HG03460 (cell line): ENCODE measurements around the gene COA8.

Experiments
- ATAC-seq: cut with Tn5 transposase; IDR thresholded peaks from one replicate; pipeline ENCODE4 v1.9.1; 2021; ENCODE audit not compliant: unreplicated experiment

Gene COA8

DNA sequence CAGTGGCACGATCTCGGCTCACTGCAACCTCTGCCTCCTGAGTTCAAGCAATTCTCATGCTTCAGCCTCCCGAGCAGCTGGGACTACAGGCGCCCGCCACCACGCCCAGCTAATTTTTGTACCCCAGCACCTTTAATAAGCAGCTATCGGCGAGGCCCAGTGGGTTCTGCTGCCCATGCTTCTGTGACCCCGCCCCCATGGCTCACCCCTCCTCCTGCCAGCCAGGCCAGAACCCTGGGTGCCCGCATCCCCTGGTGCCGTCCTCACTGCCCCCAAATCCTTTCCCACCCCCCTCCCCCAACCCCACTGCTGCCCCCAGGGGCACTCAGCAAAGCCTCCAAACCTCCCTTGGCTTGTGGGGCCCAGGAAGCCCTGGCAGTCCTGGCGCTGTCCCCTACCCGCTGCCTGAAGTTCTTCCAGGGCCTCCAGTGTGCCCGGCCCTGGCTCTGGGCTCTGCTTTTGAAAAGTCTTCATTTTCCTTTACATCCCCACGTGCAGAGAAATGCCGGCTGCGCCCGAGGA, 14.8 kb upstream of the COA8 start:
- ATAC-seq = no peak

DNA sequence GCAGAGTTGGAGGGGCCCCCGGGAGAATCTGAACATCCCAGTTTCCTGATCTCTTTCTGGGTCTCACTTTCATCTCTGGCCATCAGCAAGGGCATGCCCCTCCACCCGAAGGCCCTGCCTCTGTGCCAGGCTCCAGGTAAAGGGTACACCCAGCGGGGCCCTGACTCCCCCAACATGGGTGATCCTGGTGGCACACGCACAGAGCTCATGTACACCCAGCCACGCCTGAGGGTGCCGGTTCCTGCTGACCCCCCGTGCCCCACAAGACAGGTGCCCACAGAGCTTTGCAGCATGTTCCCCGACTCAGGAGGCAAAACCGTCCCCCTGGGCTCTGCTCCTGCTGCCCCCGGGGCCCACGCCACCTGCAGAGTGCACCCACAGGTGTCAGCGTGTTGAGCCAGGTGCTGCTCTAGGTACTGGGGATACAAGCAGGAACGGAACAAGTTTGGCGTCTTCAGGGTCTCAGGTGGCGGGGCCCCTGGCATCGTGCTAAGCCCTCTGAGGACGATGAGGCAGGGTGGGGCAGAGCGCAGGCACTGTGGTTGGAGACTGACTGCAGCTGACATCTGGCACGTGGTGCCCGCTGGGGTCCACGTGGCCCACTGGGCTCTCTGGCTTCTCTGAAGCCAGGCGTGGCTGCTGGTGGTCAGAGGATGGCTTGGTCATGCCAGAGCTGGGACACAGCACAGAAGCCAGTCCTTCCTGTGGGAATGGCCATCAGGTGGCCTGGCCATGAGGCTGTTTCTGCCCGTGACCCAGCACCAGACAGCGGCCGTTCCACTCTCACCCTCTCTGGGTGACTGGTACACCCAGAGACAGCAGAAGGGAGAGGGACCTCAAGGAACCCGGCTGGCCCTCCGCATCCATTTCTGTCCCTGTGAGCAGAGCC, 14.1 kb upstream of the COA8 start:
- ATAC-seq = no peak

DNA sequence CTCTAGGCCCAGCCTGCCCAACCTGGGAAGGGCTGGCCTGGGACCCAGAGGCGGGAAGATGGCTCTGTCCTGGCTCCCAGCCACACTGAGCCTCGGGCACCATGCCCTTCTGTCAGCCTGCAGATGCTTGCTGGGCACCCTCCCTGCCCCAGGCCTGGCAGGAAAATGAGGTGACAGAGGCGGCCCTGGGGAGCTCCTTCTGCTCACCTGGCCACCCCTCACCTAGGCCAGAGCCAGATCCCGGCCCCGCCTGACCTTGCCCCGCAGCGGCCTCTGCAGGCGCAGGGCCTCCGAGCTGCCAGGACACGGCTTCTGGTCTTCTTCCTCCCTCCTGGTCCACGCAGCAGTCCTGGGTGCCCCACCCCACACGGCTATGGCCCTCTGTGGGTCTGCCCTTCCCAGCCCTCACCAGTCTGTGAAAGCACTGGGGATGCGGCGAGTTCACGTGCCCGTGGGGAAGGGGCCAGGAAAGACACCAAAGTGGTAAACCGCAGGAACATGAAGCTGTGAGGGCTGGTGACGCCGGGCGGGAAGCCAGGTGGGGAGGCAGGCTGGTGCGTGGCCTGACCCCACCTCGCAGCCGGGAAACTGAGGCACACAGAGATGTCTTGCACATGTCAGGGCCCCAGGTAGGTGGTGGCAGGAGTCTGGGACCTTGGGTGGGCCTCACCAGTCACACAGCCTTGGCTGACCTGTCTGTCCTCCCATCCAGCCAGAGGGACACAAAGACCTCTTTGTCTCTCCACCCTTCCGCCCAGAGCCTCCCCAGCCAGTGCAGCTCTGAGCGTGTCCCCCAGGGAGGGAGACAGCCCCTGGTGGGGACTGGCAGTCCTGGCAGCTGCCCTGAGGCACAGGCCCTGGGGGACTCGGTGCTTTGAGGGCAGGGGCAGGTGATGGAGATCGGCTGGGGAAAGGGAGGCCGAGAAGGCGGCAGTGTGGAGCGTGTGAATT, 13.1 kb upstream of the COA8 start:
- ATAC-seq = no peak

DNA sequence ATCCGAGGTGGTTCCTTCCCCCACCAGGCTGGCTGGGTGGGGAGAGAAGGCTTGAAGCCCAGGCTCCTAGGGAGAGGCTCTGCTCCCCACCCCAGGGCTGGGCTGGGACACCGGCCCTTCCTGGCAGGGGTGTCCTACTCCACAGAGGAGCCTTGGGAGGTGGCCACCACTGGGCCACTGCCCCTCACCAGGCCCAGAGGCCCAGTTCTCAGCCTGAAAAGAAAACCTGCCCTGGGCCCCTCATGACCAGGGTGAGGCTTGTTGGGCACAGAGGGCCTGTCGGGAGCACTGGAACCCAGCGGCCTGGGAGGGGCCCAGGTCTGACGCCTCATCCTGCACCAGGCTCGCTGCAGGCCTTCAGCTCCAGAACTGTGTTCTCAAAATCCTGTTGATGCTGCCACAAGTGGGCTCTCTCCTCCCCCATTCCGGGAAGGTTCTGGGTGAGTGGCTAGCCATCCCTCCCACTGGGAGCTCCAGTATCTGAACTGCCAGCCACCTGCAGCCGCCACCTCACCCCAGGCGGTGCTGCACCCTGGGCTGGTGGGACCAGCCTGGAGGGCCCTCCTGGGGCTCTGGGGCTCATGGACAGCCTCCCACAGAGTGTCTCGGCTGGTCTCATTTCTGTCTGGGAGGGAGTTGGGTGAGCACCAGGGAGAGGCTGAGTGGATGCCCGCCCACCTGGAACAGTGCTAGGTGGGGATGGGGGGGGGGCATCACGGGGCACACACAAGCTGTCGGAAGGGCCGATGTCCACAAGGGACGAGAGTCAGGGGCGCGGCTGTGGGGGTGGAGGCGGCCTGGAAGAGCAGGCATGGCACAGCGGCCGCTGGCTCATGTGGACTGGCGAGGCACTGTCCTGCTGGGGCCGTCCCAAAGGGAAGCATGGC, 12.1 kb upstream of the COA8 start:
- no peak for ATAC-seq

DNA sequence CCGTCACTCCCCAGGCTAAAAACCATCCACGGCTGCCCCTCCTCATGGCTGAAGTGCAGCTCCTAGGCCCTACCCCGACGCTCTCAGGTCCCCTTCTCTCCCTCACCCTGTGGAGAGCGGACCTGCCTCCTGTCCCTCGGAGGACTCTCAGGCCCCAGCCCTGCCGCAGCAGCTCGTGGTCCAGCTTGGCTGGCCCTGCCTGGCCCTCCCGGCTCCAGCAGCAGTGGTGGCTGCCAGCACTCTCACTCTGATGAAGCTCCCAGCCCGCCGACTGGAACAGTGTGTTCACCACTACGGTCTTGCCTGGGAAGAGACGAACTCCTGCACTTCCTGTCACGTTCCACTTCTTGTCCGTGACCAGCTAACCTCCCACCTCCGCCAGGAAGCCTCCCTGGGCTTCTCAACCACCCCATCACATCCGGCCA, 11.4 kb upstream of the COA8 start:
- ATAC-seq = no peak

DNA sequence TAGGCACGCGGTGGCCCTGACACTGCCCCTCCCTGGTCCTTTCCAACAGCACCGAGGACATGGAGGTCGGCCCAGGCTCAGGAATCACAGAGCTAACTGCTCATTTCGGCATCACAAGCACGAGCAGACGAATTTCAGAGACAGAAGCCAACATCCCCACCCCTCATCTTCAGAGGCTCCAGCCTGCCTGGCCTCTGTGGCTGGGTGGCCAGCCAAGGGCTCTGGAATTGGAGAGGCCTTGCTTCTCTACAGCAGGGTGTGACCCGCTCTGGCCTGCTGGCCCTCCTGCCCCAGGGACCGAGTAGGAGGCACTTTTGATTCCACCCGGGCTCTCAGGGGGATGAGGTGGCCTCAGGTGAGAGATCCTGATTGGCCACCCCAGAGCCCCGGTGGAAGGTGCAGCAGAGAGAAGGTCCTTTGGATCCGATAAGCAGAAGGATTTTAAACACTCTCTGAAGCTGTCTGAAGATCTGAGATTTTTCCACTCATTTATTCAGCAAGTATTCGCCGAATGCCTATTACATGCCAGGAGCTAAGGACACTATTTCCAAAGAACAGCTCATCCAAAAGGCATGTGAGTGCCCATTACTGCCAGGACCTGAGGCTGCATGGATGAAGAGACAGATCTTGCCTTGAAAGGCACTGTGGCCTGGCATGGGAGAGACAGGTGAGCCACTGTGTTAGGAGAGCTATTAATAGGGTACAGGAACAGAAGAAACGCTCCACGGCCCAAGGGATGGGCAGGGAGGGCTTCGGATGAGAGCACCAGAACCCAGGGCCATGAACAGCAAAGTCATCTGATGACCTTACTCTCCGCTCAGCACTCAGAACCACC, 10.5 kb upstream of the COA8 start:
- no peak for ATAC-seq

DNA sequence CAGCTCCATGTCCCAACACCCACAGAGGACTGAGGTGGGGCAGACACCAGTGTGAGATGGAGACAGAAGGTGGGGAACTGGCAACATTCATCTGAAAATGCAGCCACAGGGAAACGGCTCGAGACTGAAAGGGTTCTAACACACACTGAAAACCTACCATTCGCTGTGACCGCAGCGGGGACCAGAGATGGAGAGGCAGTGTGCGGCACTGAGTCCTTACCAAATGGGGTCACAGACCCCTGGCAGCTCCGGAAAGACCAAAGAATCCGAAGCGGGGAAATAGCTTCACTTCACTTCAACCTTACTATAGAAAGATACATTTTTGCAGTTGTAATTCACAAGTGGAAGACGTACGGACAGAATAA, 9.9 kb upstream of the COA8 start:
- ATAC-seq = no peak

DNA sequence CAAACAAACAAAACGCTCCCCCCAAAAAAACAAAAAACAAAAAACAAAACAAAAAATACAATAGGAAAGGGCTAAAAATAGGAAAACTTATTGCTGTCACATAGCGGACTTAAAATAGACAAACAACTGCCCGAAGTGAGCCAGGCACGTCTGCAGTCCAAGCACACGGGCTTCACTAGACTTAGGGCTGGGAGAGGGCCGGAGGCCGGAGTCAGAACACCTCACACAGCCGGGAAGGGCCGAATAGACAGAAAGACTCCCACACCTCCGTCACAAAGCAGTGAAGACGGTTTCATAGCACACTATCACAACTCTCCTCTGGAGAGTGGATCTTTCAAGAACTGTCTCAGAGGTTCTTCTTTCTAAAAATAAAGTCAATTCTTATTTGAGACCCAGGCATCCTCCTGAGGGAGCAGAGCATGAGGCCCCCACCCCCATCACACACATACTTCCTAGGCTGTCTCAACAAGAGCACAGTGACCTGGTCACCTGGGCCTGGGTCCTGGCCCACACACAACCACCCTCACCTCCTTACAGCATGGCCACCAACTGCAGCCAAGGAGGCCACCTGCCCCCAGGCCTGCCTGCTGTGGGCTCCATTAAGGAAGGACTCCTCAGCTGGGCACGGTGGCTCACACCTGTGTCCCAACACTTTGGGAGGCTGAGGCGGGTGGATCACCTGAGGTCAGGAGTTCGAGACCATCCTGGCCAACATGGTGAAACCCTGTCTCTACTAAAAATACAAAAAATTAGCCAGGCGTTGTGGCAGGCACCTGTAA, 7.0 kb upstream of the COA8 start:
- no peak for ATAC-seq

DNA sequence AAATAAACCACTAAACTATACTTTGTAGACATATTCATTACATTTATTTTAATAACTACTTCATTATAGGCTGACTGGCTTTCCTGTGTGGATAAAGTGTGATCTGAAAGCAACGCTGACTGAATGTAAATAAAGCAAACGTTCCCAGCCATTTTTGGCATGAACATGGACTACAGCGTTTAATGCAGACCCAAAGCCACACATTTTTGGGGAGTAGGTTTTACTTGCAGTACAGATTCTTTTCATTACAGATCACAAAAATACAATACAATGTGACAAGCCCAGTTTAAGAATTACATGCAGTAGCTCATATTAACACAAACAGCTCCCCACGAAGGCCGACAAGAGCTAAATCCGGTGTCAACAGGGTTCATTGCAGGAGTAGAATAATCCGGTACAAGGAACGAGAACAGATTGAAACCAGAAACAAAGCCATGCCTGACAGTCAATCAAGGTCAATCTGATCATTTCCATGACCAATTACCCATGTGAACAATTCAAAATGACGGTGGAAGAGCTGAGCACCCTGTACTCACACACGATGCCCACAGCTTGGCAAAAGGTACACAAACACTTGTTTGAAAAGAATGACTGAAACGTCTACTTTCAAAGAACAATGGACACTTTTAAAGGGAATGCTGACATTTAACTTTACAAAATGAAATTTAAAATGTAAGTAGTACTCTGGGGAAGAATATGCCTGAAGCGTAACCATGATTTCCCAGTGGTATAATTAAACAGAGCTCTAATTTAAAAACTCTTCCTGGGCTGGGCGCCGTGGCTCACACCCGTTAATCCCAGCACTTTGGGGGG, 5.6 kb upstream of the COA8 start:
- ATAC-seq = no peak

DNA sequence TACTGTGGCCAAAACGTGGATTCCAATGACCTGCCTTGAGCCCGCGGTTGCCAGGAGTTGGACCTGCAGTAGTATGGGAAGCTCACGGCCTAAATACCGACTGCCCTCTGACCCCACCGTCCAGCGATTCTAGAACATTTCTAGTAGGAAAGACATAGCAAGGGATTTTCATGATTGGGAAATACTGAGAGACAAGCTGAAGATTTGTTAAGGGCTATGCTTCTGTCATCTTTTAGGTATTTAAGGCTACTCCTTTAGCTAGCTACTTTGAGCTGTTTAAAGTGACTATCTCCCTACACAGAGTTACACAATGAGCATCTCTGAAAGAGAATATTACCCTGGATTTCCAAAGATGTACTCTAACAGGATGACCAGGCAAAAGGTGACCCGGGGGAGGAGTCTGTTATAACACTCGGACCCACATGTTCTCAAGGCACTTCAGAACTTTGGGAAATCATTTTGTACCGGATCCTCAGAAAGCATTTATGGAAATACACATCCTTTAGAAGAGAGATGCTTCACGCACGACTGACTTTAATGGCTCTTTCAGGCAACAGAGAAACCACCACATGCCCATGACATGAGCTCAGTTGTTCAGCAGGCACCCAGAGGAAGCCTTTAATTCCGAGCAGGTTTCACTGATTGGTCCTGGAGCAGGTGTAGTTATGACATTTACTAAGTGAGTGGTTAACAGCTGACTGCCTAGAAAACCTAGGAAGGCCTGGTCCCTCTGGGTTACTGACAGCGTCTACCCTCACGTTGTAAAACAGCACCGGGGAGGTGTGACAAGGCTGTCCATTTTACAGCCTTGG, 4.5 kb upstream of the COA8 start:
- ATAC-seq = no peak

DNA sequence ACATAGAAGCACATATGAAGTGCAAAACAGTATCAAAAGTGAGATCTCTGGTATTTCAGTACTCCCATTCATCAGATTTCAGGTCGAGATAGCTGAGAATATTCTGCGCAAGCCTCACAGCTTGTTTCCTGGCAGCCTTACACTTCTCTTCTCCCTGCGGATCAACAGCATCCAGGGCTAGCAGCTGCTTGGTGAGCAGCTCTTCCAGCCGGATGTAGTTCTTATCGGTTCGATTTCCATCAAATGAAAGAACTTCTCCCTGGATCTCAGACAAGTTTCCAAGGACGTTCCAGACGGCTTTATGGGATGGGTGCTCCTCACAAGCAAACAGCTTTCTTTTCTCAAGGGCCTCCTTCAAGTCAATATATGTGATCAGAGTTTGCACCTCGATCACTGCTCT, 3.0 kb upstream of the COA8 start:
- ATAC-seq = no peak

DNA sequence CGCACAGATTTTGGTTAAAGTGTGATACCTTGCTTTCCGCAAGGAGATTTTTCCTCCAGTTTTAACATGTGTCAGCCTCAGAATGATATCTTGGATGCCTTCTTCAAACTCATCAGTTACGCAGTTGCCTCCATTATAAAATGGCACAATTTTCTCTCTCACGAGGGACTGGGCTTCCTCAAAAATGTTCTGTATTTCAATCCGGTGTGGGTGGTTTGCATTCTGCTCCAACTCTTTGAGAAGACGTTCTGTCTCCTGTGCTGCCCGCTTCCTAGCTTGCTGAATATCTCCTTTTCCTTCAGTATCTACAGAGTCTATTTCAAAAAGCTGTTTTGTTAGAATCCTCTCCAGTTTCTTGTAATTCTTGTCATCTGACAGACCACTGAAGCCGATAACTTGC, 2.1 kb upstream of the COA8 start:
- no peak for ATAC-seq

DNA sequence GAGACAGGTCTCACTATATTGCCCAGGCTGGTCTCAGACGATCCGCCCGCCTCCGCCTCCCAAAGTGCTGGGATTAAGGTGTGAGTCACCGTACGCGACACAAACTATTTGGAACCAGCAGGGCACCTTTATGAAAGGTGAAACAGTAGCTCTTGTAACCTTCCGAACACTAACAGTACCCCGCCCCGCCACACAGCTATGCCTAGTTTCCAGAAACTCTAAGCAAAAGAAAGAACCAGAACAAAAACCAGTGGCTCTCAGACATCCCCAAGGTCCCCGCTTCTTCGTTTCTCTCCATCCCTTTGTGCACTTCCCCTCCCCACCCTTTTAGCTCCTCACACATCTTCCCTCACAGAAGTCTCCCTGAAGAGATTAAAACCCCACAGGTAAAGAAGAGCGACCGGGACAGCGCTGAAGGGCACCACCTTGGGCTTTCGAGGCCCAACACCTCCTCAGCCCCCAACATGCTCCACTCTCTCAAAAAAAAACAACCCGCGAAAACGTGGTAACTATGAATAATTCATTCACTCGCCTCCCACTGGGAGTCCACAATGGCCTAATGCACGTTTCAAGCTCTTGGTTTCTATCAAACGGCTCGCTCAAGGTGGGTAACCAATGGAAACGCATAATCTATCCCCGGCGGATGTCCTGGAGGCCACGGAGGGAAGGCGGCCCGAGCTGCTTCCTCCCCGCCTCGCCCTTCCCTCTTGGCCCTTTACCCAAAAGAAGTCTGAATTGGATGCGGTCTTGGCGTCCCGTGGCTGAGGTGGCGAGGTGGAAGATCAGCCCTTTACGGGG, 1.2 kb upstream of the COA8 start:
- no peak for ATAC-seq

DNA sequence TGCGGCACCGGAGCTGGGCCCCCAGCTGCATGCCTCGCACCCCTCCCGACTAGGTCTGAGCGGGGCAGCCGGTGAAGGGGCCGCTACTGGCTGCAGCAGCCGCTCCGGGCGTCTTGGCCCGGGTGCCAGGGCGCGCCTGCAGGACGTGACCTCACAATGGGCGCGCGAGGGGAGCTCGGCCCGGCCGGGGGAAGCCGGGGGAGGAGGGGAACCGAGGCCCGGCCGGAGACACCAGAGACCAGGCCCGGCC, 656 bp upstream of the COA8 start:
- peak; percentile 20 for ATAC-seq

DNA sequence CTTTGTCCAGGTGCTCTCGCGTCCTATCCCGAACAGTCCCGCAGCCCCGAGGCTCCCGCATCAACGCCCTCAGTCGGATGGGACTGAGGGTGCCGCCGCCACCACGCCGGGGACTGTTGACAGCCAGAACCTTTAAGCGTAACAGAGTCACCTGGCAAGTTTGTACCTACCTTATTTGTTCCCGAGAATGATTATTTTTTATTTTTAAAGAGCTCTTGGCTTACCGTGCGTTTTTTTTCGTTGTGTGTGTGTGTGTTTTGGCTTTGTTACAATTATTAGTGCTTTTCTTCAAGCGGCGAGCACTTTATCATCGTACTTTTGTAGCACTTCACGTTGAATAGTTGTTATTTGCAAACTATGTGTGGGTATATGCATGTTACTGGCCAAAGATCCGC, 463 bp downstream of the COA8 start:
- ATAC-seq = no peak

DNA sequence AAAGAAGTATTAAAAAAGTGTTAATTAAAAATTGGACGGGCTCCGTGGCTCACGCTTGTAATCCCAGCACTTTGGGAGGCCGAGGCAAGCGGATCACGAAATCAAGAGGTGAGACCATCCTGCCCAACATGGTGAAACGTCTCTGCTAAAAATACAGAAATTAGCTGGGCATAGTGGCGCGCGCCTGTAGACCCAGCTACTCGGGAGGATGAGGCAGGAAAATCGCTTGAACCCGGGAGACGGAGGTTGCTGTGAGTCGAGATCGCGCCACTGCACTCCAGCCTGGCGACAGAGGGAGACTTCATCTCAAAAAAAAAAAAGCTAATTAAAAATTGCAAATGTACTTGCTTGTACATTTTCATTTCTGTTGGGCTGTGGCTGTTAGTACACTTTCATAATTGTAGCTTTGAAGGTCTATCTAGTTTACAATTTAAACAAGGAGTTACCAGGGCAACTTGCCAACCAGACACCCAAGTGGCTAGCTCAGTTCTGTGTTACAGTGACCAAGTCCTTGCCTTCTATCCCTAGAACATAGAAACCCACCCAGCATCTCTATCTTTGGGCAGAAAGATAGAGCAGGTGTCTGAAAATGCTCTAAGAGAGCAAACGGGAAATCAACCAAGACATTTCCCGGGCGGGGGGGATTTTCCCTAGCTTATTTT, 1.2 kb downstream of the COA8 start:
- no peak for ATAC-seq
